Testis (tissue), 3 donors: ENCODE measurements around the gene CTSW. TPM values are rescaled to one million over a fixed set of nuclear protein-coding genes. Genes with fewer than 3 reads are reported as not detected.

Experiments
- DNase-seq: peaks from one replicate; pipeline ENCODE4 v3.0.0-alpha.2; 2019
- H3K27ac ChIP-seq, 2 donors: fragments of 200-600 bp; sonication (generic); one replicate each; pipeline ENCODE4 v1.5.1; 2019
- H3K27me3 ChIP-seq: fragments of 200-600 bp; sonication (generic); one replicate; pipeline ENCODE4 v1.5.1; 2019
- H3K36me3 ChIP-seq: fragments of 200-600 bp; sonication (generic); one replicate; pipeline ENCODE4 v1.5.1; 2017; ENCODE audit warnings: low read depth; ENCODE audit errors: missing control alignments
- H3K4me1 ChIP-seq: fragments of 200-600 bp; sonication (generic); one replicate; pipeline ENCODE4 v1.5.1; 2019
- H3K4me3 ChIP-seq, 2 donors: fragments of 200-600 bp; sonication (generic); one replicate each; pipeline ENCODE4 v1.5.1; 2017 to 2019
- H3K9me3 ChIP-seq: fragments of 200-600 bp; sonication (generic); one replicate; pipeline ENCODE4 v1.5.1; 2017
- CTCF ChIP-seq, 3 experiments: fragments of 450-650 bp in 2 of 3; fragments of 200-600 bp in 1 of 3; sonication (generic) in 1 of 3; IDR thresholded peaks; one replicate each; pipeline ENCODE4 v1.5.1; 2016 to 2019; ENCODE audit warnings: antibody characterized with exemption in 3 of 3, mild to moderate bottlenecking in 2 of 3, moderate library complexity in 1 of 3
- POLR2A ChIP-seq: fragments of 450-650 bp; IDR thresholded peaks from one replicate; pipeline ENCODE4 v1.6.1; 2017; ENCODE audit warnings: antibody characterized with exemption, mild to moderate bottlenecking, moderate library complexity
- WGBS, 2 donors: methylation state at CpG; one replicate each; pipeline ENCODE4 v1.1.5; 2018; 5-methylcytosine and 5-hydroxymethylcytosine counted together
- intact Hi-C: fragments of 100-400 bp; cut with DNase I; formaldehyde crosslinking; loops from one replicate; pipeline ENCODE4 v1.15.1; 2023; ENCODE audit warnings: low total_unique reads
- polyA plus RNA-seq: library from polyadenylated mRNA; stranded (reverse); fragments of 350-450 nt; fragmentation: Illumina TruSeq; extraction: RNeasy Lipid Tissue Mini Kit (QIAGEN cat#74804); gene quantifications from one replicate; pipeline ENCODE4 v1.2.3, GENCODE V29; 2014; ENCODE audit warnings: low read depth, low replicate concordance; ENCODE audit not compliant: insufficient read depth
- total RNA-seq, 2 donors: library from RNA; depleted of rRNA; stranded (reverse); fragments of >200 nt; gene quantifications; one replicate each; pipeline ENCODE4 v1.2.3, GENCODE V29; 2016

Gene CTSW
- total and polyA plus RNA-seq, 3 donors from 2014 or later: 0.71 to 4.4 (median 2.7) TPM

GRCh38 chr11:65858681-65859087, 21.0 kb upstream of the CTSW start:
- no peak for DNase-seq
- peak overlapping the region; percentile 85 to 97 for H3K4me3 ChIP-seq
- H3K9me3 ChIP-seq: no peaks in the 10 kb centered on the region
- peaks cover 13% of the 10 kb centered on the region for H3K4me1 ChIP-seq
- H3K36me3 ChIP-seq: no peaks in the 10 kb centered on the region
- TF ChIP-seq CTCF (IDR thresholded peaks at IDR 0.05) (no peak), POLR2A (no peak)
- H3K27me3 ChIP-seq: no peaks in the 10 kb centered on the region
- H3K27ac ChIP-seq: peak overlapping the region; percentile 88 to 94
- intact Hi-C loops: no loop called here
- 0 to 1% methylated on average over 10 of the region's 10 CpGs for WGBS, 2 donors

GRCh38 chr11:65859095-65859811, 20.4 kb upstream of the CTSW start:
- Histone ChIP-seq H3K9me3 (no peaks in the 10 kb centered on the region), H3K36me3 (no peaks in the 10 kb centered on the region), H3K27me3 (no peaks in the 10 kb centered on the region), H3K4me3 (peak overlapping the region; percentile 85 to 97), H3K4me1 (peaks cover 13% of the 10 kb centered on the region), H3K27ac (peak overlapping the region; percentile 88 to 94)
- DNase-seq: peak; percentile 100
- intact Hi-C loops: no loop called here
- peak; percentile 82 for TF ChIP-seq POLR2A
- TF ChIP-seq CTCF (IDR thresholded peaks at IDR 0.05): peak in 2 of 3 experiments; percentile 1 to 18
- WGBS, 2 donors: 1% methylated on average over 25 to 46 of the region's 46 CpGs

- intact Hi-C loops: no loop called here
- no peaks in the 10 kb centered on the region for H3K27me3 ChIP-seq
- H3K4me3 ChIP-seq: peak overlapping the region; percentile 85 to 97
- WGBS, 2 donors: 0 to 1% methylated on average over 16 of the region's 16 CpGs
- no peak for TF ChIP-seq CTCF (IDR thresholded peaks at IDR 0.05)
- TF ChIP-seq POLR2A: no peak
- peak overlapping the region; percentile 88 to 94 for H3K27ac ChIP-seq
- peak; percentile 51 for DNase-seq
- peaks cover 13% of the 10 kb centered on the region for H3K4me1 ChIP-seq
- no peaks in the 10 kb centered on the region for H3K36me3 ChIP-seq
- no peaks in the 10 kb centered on the region for H3K9me3 ChIP-seq
Measured at GRCh38 chr11:65859812-65860277, 19.8 kb upstream of the CTSW start.

- no peaks in the 10 kb centered on the region for H3K9me3 ChIP-seq
- H3K4me1 ChIP-seq: peaks cover 13% of the 10 kb centered on the region
- peak within 1 kb of the TSS; percentile 85 to 97 for H3K4me3 ChIP-seq
- intact Hi-C loops: no loop called here
- H3K27ac ChIP-seq: peak within 1 kb of the TSS; percentile 88 to 94
- TF ChIP-seq CTCF (IDR thresholded peaks at IDR 0.05) (peak; percentile 79 to 95 (median 94)), POLR2A (no peak)
- WGBS, 2 donors: 0 to 3% methylated on average over 8 to 75 of the region's 78 CpGs
- peak; percentile 98 for DNase-seq
- H3K36me3 ChIP-seq: no peaks in the 10 kb centered on the region
- H3K27me3 ChIP-seq: no peaks in the 10 kb centered on the region
Measured at GRCh38 chr11:65860278-65861164, 19.1 kb upstream of the CTSW start, which contains the start of gene MUS81. Gene MUS81, plus strand, starts transcription at chr11:65860433. Its CDS starts 321 bp downstream, at chr11:65860754.
